PFSK-1 (cell line): ENCODE measurements around the gene SPTBN4.

ENCODE experiments used
- POLR2AphosphoS5 ChIP-seq: IDR thresholded peaks from 2 replicates; pipeline ENCODE4 v1.6.1; 2012; ENCODE audit warnings: low read depth, mild to moderate bottlenecking, control low read depth, low read length, moderate library complexity
- REST ChIP-seq, 2 experiments: IDR thresholded peaks; 2 replicates each; pipeline versions ENCODE4 v1.6.1 to v1.8.0; 2011 to 2012; ENCODE audit warnings: low read depth in 2 of 2, low read length in 2 of 2, control low read depth in 1 of 2, inconsistent platforms in 1 of 2, mild to moderate bottlenecking in 1 of 2, moderate library complexity in 1 of 2; ENCODE audit not compliant: insufficient read depth in 1 of 2
- SIN3A ChIP-seq: IDR thresholded peaks from 2 replicates; pipeline ENCODE4 v1.6.1; 2012; ENCODE audit warnings: mild to moderate bottlenecking, low read length, moderate library complexity, borderline replicate concordance; ENCODE audit not compliant: insufficient read depth

- TF ChIP-seq POLR2AphosphoS5 (no peak), REST (IDR thresholded peaks at IDR 0.05; ENCODE audit: insufficient read depth in 1 of 2, low read depth in 2 of 2, low read length in 2 of 2) (no peak), SIN3A (no peak)
Measured at GRCh38 chr19:40503320-40503695, 36.5 kb downstream of the SPTBN4 start.
